Measurements from ENCODE around the gene BCL7B. TPM values are rescaled to one million over a fixed set of nuclear protein-coding genes. Genes with fewer than 3 reads are reported as not detected.

BCL7B gene
- total and polyA plus RNA-seq, 2 of the 4 experiments (the other 2 are of a cell fraction) = 7.2 to 51.3 TPM

- no peak for TF ChIP-seq CTCF (conservative IDR thresholded peaks at IDR 0.05; ENCODE audit: low read depth, low read length)
These were observed 2.8 kb upstream of the BCL7B start (continued) for GRCh38 chr7:73560109-73560835.

- no TSS peak for BruUV-seq (replicated peaks)
- dilution Hi-C loops (cut with HindIII; ENCODE audit: low sequenced_read_pairs, unreplicated experiment) = no loop called here
These were observed 438 bp downstream of the BCL7B start for GRCh38 chr7:73557108-73557396.

More at GRCh38 chr7:73557108-73557396, 438 bp downstream of the BCL7B start:
- H4K20me1 ChIP-seq (ENCODE audit: insufficient read depth, low read length) = peaks cover 35% of the 10 kb centered on the region
- no peak overlapping the region for H2BK20ac ChIP-seq (ENCODE audit: low read depth, low read length)
- H2AFZ ChIP-seq (replicated peaks; ENCODE audit: low read length, poor library complexity) = peak overlapping the region; percentile 94
- peak; percentile 90 for DNase-seq
- no peak for TF ChIP-seq SMC3 (IDR thresholded peaks at IDR 0.05; ENCODE audit: low read depth, low read length)
- peak; percentile 68; the same call in 1 of the 2 replicates for TF ChIP-seq MXI1 (IDR thresholded peaks at IDR 0.05; ENCODE audit: borderline replicate concordance, low read depth, low read length)
- TF ChIP-seq RCOR1 (IDR thresholded peaks at IDR 0.05; ENCODE audit: insufficient replicate concordance, low read length) = no peak
- TF ChIP-seq RFX5 (IDR thresholded peaks at IDR 0.05; ENCODE audit: low read depth, low read length) = no peak
- TF ChIP-seq BHLHE40 (IDR thresholded peaks at IDR 0.05; ENCODE audit: low read depth, low read length) = no peak
- TF ChIP-seq USF2 (IDR thresholded peaks at IDR 0.05; ENCODE audit: low read depth, low read length) = peak; percentile 55; the same call in 1 of the 2 replicates
- TF ChIP-seq FOS (IDR thresholded peaks at IDR 0.05; ENCODE audit: low read depth, low read length) = no peak
- TF ChIP-seq NFE2L2 (IDR thresholded peaks at IDR 0.05; ENCODE audit: low read depth, low read length) = no peak
- TF ChIP-seq MAFK (IDR thresholded peaks at IDR 0.05; ENCODE audit: low read depth, low read length) = no peak
- no peak for TF ChIP-seq POLR2A (IDR thresholded peaks at IDR 0.05; ENCODE audit: low read depth, low read length)
- TF ChIP-seq MAZ (IDR thresholded peaks at IDR 0.05; ENCODE audit: borderline replicate concordance, low read depth, low read length) = peak; percentile 63; the same call in 1 of the 2 replicates
- no peak overlapping the region for H2BK15ac ChIP-seq (ENCODE audit: low read depth, low read length)
- WGBS, 2 experiments (ENCODE audit: extremely low coverage in 2 of 2, insufficient read length in 1 of 2) = 0% methylated on average over 3 of the region's 36 CpGs; no CpG with 5 or more reads in 1 of the 2 experiments
- H3K18ac ChIP-seq (ENCODE audit: low read depth, low read length) = no peak overlapping the region
- ChIA-PET POLR2A (ENCODE audit: unreplicated experiment) (no interaction called here), CTCF (no interaction called here)
- H4K5ac ChIP-seq (ENCODE audit: low read depth, low read length) = no peak overlapping the region
- peak overlapping the region; percentile 23; the same call in 1 of the 2 replicates for H3K14ac ChIP-seq (replicated peaks; ENCODE audit: low read depth, low read length)
- H3K36me3 ChIP-seq (ENCODE audit: control insufficient read depth, insufficient read depth, low read length) = peaks cover 6% of the 10 kb centered on the region
- peak overlapping the region; percentile 95 for H3K4ac ChIP-seq (ENCODE audit: low read depth, low read length)
- peak overlapping the region; percentile 88 for H3K4me3 ChIP-seq (ENCODE audit: insufficient read depth, low read depth, low read length)
- no peaks in the 10 kb centered on the region for H3K27me3 ChIP-seq (ENCODE audit: control insufficient read depth, insufficient read depth, low read length)
- H3K23ac ChIP-seq (ENCODE audit: low read depth, low read length) = no peak overlapping the region
- peak overlapping the region; percentile 99 for H3K27ac ChIP-seq (ENCODE audit: insufficient read depth, low read length)
- ATAC-seq (ENCODE audit: low read depth) = peak; percentile 92
- peak overlapping the region; percentile 75 for H3K4me2 ChIP-seq (ENCODE audit: low read depth, low read length)
- H3K9me3 ChIP-seq (ENCODE audit: control insufficient read depth, insufficient read depth, low read length) = no peaks in the 10 kb centered on the region
- no peak overlapping the region; the same call in 1 of the 2 replicates for H3K56ac ChIP-seq (ENCODE audit: extremely low read depth, insufficient read depth, low read length)
- in situ Hi-C loops (cut with MboI; ENCODE audit: low sequenced_read_pairs) = no loop called here
- intact Hi-C loops (cut with micrococcal nuclease) = loop anchor here (2.0 kb wide), 1 partner anchor 34 kb away; the partner anchor contains the start of gene BAZ1B
- H3K79me1 ChIP-seq (ENCODE audit: low read depth in 1 of 2, low read length in 2 of 2) = peaks cover 13 to 43% of the 10 kb centered on the region in 2 experiments
- H4K8ac ChIP-seq (ENCODE audit: low read depth in 2 of 2, low read length in 2 of 2) = peak overlapping the region; percentile 89 to 98; a peak in 3 of 4 replicates
- H3K9me1 ChIP-seq (ENCODE audit: insufficient read depth, low read length) = peaks cover 14% of the 10 kb centered on the region
- no peak overlapping the region for H2BK120ac ChIP-seq (ENCODE audit: low read depth, low read length)
- H2AK9ac ChIP-seq (replicated peaks; ENCODE audit: low read depth, low read length, poor library complexity) = peak overlapping the region; percentile 100
- peaks cover 13% of the 10 kb centered on the region for H3K4me1 ChIP-seq (ENCODE audit: control insufficient read depth, insufficient read depth, low read length)
- peak overlapping the region; percentile 86 for H2AK5ac ChIP-seq (ENCODE audit: low read depth, low read length)
- peak overlapping the region; percentile 92 for H2BK5ac ChIP-seq (ENCODE audit: low read depth, low read length, poor library complexity, severe bottlenecking)
- H3K9ac ChIP-seq (ENCODE audit: low read depth, low read length) = peak overlapping the region; percentile 91
- peak overlapping the region; percentile 87; the same call in 1 of the 2 replicates for H4K91ac ChIP-seq (ENCODE audit: insufficient read depth, low read depth, low read length)
